NOMO-1 (cell line): ENCODE data around the gene TAS2R43.
"Not testable (repeated sequence)": the region's sequence is repeated elsewhere in the genome, so short reads cannot be mapped to it uniquely, and the experiment has no call there.

Experiments used
- DNase-seq, 2 experiments: peaks; one replicate each; lab custom pipeline; 2025; ENCODE audit not compliant: unreplicated experiment in 2 of 2; lab: John Stamatoyannopoulos, UW

TAS2R43 gene

GRCh38 chr12:11092128-11092527 is at the start of gene TAS2R43:
TSS of gene TAS2R43 (minus strand) at chr12:11092313. CDS start at chr12:11092229, 84 bp downstream.
- no peak for DNase-seq

- DNase-seq: no peak
Observed at GRCh38 chr12:11136075-11136474, 44.0 kb upstream of the TAS2R43 start.

- DNase-seq: no peak
Observed at GRCh38 chr12:11134305-11134704, 42.2 kb upstream of the TAS2R43 start, which contains the start of gene TAS2R30. TSS of gene TAS2R30 (minus strand) at chr12:11134644. CDS start at chr12:11134244, 400 bp downstream.

- no peak for DNase-seq
Observed at GRCh38 chr12:11133816-11134215, 41.7 kb upstream of the TAS2R43 start.

- no peak for DNase-seq
Observed at GRCh38 chr12:11133162-11133561, 41.0 kb upstream of the TAS2R43 start.

- no peak for DNase-seq
Observed at GRCh38 chr12:11130999-11131398, 38.9 kb upstream of the TAS2R43 start.

GRCh38 chr12:11130382-11130781 is 38.3 kb upstream of the TAS2R43 start:
- no peak for DNase-seq

GRCh38 chr12:11114130-11114529 is 22.0 kb upstream of the TAS2R43 start:
- DNase-seq: not testable (repeated sequence)

- not testable (repeated sequence) for DNase-seq
Observed at GRCh38 chr12:11111213-11111612, 19.1 kb upstream of the TAS2R43 start.

- no peak for DNase-seq
Observed at GRCh38 chr12:11108862-11109261, 16.7 kb upstream of the TAS2R43 start.

- DNase-seq: no peak
Observed at GRCh38 chr12:11107719-11108118, 15.6 kb upstream of the TAS2R43 start.

GRCh38 chr12:11106288-11106687 is 14.2 kb upstream of the TAS2R43 start:
- DNase-seq: no peak

- DNase-seq: no peak
Observed at GRCh38 chr12:11105546-11105945, 13.4 kb upstream of the TAS2R43 start.

- DNase-seq: not testable (repeated sequence)
Observed at GRCh38 chr12:11094910-11095309, 2.8 kb upstream of the TAS2R43 start.

GRCh38 chr12:11089246-11089645 is 2.9 kb downstream of the TAS2R43 start:
- DNase-seq: no peak

GRCh38 chr12:11085419-11085818 is 6.7 kb downstream of the TAS2R43 start:
- DNase-seq: no peak

- DNase-seq: no peak
Observed at GRCh38 chr12:11081987-11082386, 10.1 kb downstream of the TAS2R43 start.

- no peak for DNase-seq
Observed at GRCh38 chr12:11078246-11078645, 13.9 kb downstream of the TAS2R43 start.

GRCh38 chr12:11075642-11076041 is 16.5 kb downstream of the TAS2R43 start:
- no peak for DNase-seq

GRCh38 chr12:11071414-11071813 is 20.7 kb downstream of the TAS2R43 start:
- no peak for DNase-seq

GRCh38 chr12:11070999-11071398 is 21.1 kb downstream of the TAS2R43 start:
- DNase-seq: no peak

GRCh38 chr12:11069854-11070365 is 22.2 kb downstream of the TAS2R43 start:
- DNase-seq: no peak

- DNase-seq: no peak
Observed at GRCh38 chr12:11067514-11067913, 24.6 kb downstream of the TAS2R43 start.
